Spleen (tissue), 7 donors: ENCODE measurements around the gene ARMC5.

Experiments
- CTCF ChIP-seq, 11 experiments: fragments of 200-600 bp in 7 of 11; fragments of 450-650 bp in 4 of 11; sonication (generic) in 4 of 11; IDR thresholded peaks in 8 of 11; conservative IDR thresholded peaks in 3 of 11; 1 replicate in 7 of 11; 2 replicates in 4 of 11; pipeline versions ENCODE4 v1.4.0 to v1.8.0; 2016 to 2021; ENCODE audit warnings: antibody characterized with exemption in 11 of 11, inconsistent platforms in 4 of 11, mild to moderate bottlenecking in 1 of 11
- POLR2A ChIP-seq, 3 donors: fragments of 450-650 bp; IDR thresholded peaks; one replicate each; pipeline ENCODE4 v1.5.1; 2017; ENCODE audit warnings: antibody characterized with exemption in 3 of 3, mild to moderate bottlenecking in 1 of 3
- POLR2AphosphoS5 ChIP-seq, 3 donors: sonication (generic); formaldehyde crosslinking; IDR thresholded peaks; one replicate each; pipeline ENCODE4 v1.5.1; 2017; ENCODE audit warnings: antibody characterized with exemption in 3 of 3
- donor health status: DM: no; HTN: no; CAD: no; lungs with moderate emphysema.
- donor health status: DM: no; HTN: no; CAD: no.
- donor health status: DM: no; HTN: no; CAD: no.

- TF ChIP-seq CTCF (IDR thresholded peaks at IDR 0.05 in 8 of 11, conservative IDR thresholded peaks at IDR 0.05 in 3 of 11) (no peak), POLR2AphosphoS5 (IDR thresholded peaks at IDR 0.05) (no peak), POLR2A (IDR thresholded peaks at IDR 0.05) (no peak)
Observed at GRCh38 chr16:31410082-31410481, 49.2 kb upstream of the ARMC5 start.
